GM21529 (cell line): ENCODE results near the gene RERE.

ENCODE experiments used
- ATAC-seq: cut with Tn5 transposase; IDR thresholded peaks from one replicate; pipeline ENCODE4 v1.9.1; 2021; ENCODE audit not compliant: unreplicated experiment

The RERE gene

DNA sequence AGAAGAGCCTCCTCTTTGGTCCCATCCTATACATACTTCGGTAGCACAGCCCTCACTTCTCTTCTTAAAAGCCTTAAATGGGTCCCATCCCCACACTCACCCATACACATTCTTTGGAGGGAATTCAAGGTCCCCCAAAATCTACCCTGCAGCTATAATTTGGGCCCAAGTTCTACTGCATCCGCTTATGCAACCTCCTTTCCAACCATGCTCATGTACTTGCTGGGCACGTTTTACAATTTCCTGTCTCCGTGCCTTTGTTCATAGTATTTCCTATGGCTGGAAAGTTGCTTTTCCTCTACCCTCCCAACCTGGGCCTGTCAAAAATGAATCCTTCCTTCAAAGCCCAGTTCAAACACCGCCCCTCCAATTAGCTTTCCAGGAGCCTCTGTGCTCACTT, 399.8 kb downstream of the RERE start:
- ATAC-seq: no peak

DNA sequence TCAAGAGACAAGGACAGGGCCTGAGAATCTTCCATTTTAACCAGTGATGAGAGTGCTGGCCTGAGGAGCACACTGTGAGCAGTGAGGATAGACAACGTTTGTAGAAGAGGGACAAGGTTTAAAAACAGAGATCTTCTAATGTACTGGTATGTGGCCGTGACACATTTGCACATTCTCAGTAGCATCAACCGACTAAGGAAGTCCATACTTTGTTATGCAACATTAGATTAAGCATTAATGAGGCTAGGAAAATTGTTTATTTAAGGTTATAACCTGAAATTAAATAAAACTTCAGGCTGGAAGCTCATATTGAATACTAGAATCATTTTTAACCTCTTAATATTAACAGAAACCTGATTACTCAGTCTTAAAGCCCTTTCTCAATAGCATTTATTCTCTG, 400.6 kb downstream of the RERE start:
- ATAC-seq: no peak

DNA sequence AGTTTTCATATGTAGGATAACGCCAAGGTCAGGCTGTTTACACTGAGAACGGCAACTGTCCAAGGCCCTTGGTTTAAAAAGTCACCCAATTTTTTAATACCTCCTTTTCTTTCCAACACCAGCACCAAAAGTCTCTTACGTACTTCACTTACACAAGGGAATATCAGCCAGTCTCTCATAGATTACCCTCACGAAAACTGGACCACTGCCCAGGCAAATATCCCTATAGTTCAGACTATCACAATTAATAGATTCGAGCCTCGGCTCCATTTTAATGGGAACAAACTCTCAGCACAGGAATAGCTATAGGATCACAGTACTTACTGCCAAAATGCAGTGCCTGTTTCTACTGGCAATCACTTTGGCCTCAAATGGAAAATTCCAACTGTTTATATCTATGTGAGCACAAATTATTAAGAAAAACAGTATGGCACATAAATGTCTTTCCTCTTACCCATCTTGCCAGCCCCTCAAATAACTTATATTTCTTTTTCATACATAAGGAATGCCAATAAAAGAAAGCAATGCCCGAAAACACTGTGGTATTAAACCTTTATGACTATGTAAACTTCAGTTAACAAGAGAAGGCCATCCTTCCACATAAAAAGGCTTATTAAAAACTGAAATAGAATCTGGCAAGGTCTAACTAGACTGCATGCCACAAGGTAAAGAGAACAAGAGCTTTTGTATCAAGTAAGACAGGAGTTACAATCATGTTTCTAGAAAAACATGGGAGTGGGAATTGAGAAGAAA, 401.7 kb downstream of the RERE start:
- ATAC-seq: no peak

DNA sequence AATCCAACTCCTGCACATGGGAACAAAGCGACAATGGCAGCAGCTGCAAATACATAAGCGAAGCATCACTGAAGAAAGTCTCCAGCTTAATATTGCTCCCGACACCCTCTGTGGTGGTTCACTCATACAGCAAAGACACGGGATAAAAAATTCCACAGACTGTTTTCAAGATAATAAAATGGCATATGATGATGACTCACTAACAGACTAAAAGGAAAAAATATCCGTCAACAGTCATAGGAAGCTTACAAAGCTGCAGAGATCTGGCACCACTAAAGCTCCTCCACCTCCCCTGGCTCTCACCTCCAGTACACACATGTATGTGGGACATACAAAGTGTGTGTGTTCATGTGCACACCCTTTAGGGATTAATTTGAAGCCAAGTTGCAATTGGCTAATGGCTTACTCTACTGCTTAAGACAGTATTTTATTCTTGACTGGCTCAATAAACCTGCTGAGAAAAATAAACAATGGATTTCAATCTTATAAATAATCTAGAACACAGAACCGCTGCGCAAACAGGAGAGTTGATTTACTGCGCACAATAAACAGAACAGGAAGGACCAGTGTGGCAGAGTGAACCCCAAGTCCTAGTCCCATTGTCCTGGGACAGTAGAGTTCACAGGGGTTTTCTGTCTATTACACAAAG, 405.1 kb downstream of the RERE start:
- no peak for ATAC-seq

DNA sequence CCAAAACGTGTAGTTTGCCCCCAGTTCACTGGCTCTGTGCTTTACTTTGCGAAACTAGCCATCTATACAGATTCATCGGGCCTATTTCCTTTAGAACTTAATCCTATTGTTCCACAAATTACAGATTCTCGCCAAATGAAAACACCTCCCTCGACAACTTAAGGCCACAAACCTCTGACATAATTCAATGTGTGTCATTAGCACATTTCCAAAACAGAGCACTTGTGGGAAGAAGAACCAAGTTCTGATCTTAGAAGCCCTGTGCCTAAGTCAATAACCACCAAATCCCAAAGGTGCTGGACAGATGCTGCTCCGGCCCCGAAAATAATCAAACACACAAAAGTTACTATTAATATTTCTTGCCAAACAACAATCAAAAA, 405.6 kb downstream of the RERE start:
- ATAC-seq: no peak

DNA sequence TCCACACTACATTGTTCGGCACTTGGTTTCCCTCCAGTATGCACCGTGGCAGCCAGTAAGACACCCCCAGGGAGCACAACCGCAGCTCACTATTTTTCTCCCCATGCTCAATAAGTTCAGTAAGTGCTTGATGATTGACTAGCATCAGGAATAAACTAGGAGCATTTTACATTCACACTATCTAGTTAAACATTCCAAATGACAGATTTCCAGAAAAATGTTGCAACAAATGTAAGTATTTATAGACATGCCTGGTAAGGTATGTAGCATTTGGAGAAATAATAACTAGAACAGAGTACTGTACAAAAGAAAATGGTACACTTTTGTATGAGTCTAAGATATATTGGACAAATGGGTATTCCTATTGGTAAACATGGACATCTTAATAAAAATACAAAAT, 406.6 kb downstream of the RERE start:
- ATAC-seq: no peak

DNA sequence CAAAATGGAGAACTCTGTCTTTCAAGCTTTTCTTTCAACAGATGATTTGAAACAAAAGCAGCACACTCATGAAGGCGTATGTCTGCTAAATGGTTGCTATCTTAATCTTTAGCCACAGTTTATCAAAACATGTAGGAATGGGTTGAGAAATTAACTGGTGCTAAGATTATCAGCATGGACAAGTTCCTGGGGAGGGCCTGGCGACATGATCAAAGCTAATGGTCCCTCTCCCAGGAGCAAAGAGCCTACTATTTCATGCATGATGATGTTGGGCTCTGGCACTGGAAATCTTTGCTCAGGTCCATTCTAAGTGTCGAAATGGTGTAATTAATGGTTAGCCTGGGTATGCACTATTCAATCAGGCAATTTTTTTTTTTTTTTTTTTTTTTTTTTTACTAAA, 407.8 kb downstream of the RERE start:
- no peak for ATAC-seq

DNA sequence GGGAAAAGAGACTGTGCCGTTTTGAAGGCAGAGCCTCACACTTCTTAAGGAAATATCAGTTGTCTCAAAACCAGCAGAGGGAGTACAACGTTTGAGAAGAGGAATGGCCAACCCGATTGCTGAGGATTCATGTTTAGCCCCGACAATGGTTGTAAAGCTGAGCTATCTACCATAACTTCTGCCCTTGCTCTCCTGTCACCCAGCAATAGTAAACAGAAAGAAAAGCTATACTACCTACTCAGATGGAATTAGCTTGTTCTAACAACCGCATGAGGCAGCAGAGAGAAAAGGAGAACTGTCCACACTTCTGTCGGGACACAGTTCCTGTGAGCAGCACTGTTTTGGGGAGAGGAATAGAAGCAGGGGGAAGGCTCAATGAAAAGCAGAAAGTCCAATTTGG, 408.3 kb downstream of the RERE start:
- ATAC-seq: no peak

DNA sequence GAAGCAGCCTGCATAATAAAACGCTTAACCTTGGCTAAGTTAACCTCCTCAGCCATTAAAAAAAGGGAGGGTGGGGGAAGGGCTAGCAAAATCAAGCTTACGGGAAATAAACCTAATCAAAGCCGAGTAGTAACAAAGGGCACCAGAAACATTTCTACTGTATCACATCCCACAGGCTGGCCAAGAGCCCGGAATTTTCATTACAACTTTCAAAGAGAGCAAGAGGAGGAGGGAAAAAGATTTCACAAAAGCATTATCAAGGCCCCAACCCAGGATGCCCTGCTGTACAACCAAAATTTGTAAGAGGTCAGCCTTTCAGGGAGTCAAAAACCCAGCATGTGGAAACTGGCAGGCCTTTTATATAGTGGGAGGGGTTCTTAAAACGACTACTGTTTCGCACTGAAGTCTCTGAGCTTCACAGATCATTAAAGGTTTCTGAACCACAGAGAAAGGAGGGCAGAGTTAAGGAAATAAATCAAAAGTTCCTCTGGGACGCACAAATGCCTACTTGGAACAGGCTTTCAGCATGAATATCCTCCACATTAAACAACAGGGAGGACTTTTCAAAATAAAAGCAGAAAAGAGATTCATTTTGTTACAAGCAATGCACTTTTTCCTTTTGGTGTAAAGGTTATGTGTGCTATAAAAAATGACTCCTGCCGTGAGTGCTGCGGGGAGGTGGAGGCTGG, 409.1 kb downstream of the RERE start:
- no peak for ATAC-seq

DNA sequence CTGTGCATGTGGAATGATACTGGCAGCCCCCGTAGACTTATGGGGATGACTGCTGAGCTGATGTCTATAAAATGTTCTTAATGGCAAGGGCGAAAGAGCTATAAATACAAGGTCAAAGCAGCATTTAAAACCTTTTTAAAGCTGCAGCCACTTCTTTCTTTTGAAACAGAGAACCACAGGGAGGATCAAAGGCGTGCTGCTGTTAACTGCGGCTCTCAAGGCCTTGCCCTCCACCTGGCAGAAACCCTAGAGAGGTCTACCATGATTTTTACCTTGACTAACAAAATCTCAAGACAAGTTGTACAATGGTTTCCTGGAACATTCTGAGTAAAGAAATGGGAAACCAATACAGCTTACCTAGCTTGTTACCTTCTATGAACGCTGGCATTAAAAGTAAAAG, 409.8 kb downstream of the RERE start:
- ATAC-seq: no peak

DNA sequence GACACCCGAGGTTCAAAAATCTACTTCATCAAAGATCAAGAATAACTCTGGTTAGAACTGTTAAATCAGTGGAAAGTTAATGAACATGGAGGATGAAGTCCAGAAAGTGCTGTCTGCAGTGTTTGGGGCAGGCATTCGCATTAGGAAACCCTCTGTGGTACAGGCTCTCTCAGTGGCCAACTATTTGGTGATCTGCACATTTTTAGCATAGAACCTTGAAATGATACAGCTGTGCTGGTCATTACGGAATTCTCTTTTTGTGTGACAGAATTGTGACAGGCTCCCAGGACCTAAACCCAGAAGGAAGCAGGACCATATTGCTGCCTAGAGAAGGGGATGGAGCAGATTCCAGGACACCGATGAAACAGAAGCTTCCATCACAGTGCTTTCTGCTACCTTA, 410.5 kb downstream of the RERE start:
- no peak for ATAC-seq

DNA sequence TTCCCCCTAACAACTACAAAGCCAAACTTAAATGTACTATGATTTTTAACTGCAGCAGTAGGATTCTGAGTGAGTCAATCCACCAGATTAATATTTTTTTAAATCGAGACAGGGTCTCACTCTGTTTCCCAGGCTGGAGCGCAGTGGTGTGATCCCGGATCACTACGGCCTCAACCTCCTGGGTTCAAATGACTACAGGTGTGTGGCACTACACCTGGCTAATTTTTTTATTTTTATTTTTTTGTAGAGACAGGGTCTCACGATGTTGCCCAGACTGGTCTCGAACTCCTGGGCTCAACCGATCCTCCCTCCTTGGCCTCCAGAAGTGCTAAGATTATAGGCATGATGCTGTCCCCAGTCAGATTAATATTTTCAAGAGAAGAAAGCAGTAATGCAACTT, 411.4 kb downstream of the RERE start:
- no peak for ATAC-seq

DNA sequence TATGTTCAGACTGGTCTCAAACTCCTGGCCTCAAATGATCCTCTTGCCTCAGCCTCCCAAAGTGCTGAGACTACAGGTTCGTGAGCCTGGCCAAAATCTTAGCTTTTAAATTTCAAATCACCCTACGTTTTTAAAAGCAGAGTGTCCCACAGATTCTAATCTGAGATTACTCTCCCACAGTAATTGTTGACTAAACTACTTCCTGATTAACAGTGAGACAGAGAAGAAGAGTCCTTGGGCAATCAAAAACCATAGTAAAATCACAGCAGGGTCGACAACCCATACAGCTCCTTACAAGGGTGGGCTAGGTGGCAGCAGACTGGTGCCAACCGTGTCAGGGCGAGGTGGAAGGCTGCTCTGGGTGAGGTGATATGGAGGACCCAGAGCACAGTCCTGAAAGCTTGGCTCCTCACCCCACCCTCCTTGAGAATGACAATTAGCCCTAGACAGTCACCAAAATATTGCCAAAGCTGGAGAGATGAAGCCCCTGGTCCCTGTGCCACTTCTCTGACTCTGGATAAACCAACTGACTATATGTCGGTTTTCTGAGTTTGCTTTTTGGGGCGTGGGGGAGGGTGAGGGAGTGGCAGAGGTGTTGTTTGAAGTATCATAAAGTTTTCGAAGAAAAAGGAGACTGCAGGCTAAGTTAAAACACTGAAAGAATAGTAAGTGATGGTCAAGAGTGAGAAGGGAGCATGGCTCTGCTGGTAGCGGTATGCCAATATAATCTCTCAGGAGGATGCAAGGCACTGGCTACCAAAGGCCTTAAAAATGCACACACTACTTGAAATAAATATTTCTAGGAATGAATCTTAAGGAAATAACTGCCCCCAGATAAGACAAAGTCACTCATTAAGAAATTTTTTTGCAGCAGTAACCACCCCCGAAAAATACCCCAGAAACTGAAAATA, 412.7 kb downstream of the RERE start:
- ATAC-seq: no peak

DNA sequence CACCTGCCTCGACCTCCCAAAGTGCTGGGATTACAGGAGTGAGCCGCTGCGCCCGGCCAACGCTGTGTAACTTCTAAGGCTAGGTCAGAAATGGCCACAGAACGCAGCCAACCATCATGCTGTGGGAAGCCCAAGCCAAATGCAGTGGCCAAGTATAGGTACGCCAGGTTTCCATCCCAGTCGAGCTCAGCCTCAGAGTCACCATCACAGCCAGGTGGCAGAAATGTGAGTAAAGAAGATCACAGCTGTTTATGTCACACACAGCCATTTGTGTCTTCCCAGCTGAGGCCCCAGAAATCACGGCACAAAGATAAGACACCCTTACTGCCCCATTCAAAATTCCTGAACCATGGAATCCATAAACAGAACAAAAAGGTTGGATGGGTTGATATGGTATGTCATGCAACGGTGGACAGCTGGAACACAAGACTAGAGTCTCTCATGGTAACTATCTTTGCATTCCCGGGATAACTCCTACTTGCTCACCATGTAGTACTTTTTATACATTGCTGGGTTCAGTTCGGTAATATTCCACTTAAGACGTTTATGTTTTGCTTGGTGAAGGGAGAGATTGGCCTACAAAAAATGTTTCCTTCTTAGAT, 415.2 kb downstream of the RERE start:
- no peak for ATAC-seq

DNA sequence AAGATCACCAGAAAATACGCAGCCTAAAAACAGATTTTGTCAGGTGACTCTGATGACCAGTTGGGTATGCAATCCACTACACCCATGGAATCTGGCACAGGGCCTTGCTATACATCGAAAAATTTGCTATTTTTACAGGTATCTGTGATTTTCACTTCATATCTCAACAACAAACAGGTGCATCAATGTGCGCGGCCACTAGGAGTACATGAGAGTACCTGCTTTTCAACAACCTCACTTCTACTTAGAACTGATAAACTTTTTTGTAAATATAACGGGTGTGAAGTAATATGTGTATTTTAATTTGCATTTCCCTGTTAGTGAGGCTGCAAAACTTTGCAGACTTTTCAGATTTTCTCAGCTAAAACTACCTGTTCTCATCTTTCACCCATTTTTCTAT, 418.8 kb downstream of the RERE start:
- ATAC-seq: no peak

DNA sequence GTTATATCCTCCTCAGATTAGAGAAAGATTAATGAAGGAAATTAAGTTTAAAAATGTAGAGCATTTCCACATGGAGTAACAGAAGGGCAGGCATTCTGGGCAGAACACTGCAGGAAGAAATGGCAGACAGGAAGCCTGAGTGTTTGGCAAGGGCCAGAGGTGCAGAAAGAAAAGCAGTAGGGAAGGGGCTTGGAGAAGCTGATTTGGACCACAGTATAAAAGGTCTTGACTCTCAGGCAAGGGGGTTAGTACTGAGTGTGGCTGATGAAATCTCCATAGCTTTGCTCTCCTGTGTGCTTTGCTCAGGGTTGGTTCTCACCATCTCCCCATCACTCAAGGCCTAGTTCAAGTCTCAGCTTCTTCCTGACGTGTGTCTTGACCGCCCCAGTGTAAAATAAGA, 419.4 kb downstream of the RERE start:
- ATAC-seq: no peak

DNA sequence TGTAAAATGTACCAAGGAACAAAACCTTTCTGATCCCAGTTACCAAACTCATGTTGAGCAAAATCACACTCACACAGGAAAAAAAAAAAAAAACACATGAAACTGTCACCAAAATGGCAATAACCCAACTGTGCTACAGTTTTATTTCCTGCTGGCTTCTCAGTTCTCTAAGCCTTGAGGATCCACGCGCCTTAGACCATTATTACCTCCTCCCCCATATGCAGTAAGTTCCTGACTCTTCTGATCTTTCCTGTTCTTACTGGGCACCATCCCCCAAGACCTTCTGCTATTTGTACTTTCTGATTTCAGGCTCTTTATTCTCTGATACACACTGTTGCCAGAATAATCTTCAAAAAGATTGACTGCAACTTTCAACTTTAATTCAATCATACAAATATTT, 419.9 kb downstream of the RERE start:
- peak; percentile 57 for ATAC-seq

DNA sequence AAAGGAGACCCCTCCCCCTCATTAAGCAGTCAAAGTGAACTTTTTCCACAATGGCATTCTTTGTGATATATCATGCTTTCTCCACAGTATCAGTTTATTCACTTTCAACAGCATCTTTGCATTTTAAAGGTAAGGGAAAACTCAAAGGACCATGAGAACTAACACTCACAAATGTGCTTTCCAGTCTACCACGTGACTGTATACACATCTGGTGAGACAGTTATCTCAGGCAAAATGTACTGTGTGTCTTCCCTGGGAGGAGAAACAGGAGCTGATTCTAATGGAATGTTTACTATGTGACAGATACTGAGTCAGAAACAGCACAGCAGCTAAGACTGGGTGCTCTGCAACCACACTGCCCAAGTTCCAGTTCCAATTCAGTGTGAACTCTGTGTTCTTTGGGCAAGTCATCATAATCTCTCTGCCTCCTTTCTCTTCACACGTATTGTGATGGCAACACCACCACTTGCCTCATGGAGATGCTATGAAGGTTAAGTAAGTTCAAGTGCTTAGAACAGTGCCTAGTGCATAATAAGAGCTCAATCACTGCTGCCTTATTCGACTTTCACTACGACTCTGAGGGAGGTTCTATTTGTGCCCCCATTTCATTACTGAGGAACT, 420.5 kb downstream of the RERE start:
- ATAC-seq: peak; percentile 33

DNA sequence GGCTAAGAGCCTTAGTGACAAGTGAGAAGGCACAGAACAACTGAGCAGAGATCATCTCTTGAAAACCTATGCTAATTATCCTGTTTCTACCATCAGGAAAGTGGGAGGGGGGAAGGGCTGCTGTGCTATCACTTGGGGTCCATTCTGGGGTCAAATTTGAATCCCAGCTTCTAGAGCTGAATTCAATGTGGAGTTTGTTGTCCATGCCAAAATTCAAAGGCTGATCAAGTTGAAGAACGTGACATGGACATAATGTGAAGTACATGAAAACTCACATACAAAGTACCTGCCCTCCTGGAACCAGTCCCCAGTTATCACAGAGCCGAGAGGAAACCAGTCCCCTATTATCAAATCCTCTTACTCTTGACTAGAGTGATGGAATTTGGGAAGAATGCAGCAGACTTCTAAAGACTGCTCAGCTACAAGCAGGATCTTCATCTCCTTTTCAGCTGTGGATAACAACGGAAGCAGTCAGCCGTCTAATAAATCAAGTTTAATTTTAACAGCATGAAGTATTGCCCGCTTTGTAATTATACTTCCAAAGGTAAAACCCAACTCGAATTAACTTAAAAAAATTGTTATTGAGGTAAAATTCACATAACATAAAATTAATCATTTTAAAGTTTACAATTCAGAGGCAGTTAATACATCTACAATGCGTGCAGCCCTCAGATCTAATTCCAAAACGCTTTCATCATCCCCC, 421.2 kb downstream of the RERE start:
- ATAC-seq: no peak

DNA sequence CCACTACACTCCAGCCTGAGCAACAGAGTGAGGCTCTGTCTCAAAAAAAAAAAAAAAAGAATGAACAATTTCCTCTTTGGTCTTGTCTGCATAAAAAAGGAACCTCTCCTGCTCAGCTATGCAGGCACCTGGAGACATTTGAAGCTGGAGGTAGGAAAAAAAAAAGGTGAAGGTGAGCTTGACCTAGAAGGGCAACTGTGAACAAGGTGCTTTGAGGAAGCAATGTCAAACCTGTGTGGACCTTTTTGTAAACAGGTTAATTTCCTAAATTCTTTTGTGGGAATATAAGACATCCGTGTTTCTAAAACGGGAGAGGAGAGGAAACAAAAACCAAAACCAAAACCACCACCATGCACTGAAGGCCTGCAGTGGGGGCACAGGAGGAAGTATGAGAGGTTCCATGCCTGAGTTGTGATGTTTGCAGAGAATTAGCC, 422.0 kb downstream of the RERE start:
- peak; percentile 52 for ATAC-seq
